Measurements from ENCODE around the gene IQCK.
A peak's percentile ranks its signal among the peaks of the same experiment; 100 is the strongest.
"Not testable (repeated sequence)": the region's sequence is repeated elsewhere in the genome, so short reads cannot be mapped to it uniquely, and the experiment has no call there.

Gene IQCK, protein sequence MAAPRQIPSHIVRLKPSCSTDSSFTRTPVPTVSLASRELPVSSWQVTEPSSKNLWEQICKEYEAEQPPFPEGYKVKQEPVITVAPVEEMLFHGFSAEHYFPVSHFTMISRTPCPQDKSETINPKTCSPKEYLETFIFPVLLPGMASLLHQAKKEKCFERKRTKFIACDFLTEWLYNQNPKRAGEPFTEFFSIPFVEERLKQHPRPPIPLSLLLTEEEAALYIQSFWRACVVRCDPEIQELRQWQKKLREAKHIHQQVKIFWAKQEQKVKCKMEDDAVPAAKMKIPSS

DNA sequence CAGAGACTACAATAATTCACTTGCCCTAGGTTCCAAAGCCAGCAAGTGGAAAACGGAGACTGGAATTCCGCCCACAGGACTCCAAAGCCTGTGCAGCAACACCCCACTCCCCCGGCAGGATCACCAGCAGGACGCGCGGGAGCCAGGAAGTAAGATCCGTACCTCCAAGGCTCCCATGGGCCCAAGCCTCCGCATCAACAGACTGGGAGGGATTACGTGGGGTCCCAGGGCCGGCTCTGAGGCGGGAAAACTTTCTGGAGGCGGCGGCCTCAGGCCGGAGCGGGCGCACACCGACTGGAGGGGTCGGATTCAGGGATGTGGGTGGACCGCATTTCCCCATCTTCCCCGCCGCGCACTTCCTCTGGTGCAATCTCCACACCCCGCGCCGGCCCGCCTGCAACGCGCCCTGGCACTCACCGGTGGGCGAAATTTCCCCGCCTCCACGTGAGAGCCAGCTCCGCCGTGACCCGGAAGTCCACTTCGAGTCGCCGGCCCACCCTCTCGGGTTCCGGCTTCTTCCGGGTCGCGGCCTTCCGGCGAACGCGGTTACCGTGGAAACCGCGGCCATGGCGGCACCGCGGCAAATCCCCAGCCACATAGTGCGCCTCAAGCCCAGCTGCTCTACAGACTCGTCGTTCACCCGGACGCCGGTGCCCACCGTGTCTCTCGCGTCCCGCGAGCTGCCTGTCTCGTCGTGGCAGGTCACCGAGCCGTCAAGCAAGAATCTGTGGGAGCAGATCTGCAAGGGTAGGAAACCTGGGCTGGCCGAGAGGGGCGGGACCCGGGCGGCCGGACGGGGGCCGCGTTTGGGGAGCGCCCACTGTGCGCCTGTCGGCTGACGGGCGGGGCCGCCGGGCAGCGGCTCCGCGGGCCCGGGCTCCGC is at the start of gene IQCK, which contains the start of gene KNOP1:
TSS of gene IQCK (plus strand) at position 531 of the 883 bp plus-strand sequence. CDS start at position 567, 36 bp downstream.
TSS of gene KNOP1 (minus strand) at position 487 of the 883 bp plus-strand sequence. CDS start 3,192 bp downstream, outside the sequence.
- DNase-seq: peak; percentile 88

DNA sequence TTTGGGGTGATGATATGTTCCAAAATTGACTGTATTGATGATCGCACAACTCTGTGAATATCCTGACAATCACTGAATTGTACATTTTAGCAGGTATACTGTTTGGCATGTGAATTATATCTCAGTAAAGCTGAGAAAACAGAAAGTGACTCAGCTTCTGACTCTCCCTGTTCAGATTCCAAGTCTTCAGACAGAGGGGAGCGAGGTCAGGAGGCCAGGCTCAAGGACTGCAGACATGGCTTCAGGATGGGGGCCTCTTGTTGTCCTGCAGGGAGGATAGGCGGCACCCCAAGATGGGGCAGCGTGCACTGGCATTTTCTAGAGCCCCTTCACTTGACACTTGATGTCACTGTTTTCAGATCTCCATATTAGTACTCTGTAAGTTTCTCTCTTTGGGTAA is 45.7 kb upstream of the IQCK start:
- no peak for DNase-seq

DNA sequence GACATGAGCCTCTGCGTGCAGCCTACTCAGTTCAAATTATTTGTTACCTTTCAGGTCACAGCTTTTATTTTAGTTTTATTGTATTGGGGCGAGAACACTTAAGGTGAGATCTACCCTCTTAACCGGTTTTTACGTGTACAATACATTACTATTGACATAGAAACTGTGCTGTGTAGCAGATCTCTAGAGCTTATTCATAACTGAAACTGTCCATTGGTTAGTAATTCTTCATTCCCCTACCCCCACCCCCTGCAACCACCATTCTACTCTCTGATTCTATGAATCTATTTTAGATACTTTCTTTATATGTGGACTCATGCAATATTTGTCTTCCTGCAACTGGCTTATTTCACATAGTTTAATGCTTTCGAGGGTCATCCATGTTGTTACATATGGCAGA is 43.6 kb upstream of the IQCK start:
- DNase-seq: no peak

DNA sequence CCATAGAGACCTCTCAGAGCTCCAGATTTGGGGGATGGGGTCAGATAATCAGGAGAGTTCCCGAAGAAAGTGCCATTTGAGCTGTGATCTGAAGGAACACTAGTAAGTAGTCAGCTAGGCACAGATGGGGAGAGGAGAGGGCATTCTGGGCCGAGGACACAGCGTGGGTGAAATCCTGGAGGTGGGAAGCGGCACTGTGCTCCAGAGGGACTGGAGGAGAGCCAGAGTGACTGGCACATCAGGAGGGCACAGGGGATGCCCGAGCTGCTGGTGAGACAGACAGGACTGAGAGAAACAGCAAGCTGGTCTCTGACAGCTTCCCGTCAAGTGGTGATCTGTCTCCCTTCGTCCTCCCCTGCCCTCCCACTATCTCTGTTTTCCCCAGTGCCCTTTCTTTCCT is 40.7 kb upstream of the IQCK start:
- no peak for DNase-seq

- no peak for DNase-seq
Measured at GRCh38 chr16:19678804-19679203, 39.3 kb upstream of the IQCK start.

DNA sequence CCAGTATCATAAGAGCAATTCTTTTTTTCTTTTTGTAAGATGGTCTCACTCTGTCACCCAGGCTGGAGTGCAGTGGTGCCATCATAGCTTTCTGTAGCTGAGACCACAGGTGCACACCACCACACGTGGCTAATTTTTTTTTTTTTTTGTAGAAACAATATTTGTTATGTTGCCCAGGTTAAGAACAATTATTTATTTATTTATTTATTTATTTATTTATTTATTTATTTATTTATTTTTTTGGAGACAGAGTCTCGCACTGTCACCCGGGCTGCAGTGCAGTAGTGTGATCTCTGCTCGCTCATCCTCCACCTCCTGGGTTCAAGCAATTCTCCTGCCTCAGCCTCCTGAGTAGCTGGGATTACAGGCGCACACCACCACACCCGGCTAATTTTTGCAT is 38.8 kb upstream of the IQCK start:
- DNase-seq: not testable (repeated sequence)

- DNase-seq: peak; percentile 51
Measured at GRCh38 chr16:19680881-19681340, 37.2 kb upstream of the IQCK start.

- no peak for DNase-seq
Measured at GRCh38 chr16:19681637-19682036, 36.4 kb upstream of the IQCK start.

DNA sequence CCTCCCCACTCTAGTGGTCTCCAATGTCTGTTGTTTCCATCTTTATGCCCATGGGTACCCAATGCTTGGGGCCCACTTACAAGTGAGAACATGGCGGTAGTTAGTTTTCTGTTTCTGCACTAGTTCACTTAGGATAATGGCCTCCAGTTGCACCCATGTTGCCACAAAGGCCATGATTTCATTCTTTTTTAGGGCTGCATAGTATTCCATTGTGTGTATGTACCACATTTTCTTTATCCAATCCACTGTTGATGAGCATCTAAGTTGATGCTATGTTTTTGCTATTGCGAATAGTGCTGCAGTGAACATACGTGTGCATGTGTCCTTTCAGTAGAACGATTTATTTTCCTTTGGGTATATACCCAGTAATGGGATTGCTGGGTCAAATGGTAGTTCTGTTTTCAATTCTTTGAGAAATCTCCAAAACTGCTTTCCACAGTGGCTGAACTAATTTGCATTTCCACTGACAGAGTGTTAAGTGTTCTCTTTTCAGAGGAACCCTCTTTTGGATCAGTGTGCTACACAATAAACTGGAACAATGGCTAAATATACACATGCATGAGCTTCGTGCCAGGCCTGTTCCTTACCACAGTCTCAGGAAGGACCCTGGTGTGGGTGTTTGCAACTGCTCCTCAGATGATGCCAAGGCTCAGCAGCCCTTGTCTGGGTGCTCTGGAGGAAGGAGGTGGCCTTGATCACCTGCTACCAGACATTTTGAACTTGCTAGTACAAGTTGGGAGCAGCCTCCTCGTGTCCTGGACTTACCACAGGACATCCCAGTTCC is 34.4 kb upstream of the IQCK start:
- DNase-seq: no peak

- no peak for DNase-seq
Measured at GRCh38 chr16:19685176-19685575, 32.9 kb upstream of the IQCK start.

GRCh38 chr16:19687279-19687678 is 30.8 kb upstream of the IQCK start:
- DNase-seq: no peak

GRCh38 chr16:19688396-19689024 is 29.6 kb upstream of the IQCK start:
- DNase-seq: no peak

- no peak for DNase-seq
Measured at GRCh38 chr16:19689342-19689741, 28.7 kb upstream of the IQCK start.

- DNase-seq: no peak
Measured at GRCh38 chr16:19690196-19690595, 27.9 kb upstream of the IQCK start.

- DNase-seq: no peak
Measured at GRCh38 chr16:19691161-19691711, 26.8 kb upstream of the IQCK start.

DNA sequence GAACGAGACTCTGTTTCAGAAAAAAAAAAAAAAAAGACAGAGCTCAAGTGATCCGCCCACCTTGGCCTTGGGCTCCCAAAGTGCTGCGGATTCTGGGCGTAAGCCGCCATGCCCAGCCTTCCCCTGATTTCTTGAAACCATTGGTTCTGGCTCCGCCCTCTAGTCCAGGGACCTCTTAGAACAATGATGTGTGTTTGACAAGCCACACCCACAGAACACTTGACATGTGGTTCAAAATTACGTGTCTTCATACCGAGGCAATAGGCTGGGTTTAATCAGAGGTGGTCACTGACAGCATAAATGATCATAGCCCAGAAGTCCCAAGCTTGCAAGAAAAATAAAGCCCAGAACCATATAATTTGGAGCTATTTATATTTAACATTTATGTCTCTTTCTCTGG is 23.1 kb upstream of the IQCK start:
- DNase-seq: no peak

- peak; percentile 90 for DNase-seq
Measured at GRCh38 chr16:19696328-19696727, 21.7 kb upstream of the IQCK start.

DNA sequence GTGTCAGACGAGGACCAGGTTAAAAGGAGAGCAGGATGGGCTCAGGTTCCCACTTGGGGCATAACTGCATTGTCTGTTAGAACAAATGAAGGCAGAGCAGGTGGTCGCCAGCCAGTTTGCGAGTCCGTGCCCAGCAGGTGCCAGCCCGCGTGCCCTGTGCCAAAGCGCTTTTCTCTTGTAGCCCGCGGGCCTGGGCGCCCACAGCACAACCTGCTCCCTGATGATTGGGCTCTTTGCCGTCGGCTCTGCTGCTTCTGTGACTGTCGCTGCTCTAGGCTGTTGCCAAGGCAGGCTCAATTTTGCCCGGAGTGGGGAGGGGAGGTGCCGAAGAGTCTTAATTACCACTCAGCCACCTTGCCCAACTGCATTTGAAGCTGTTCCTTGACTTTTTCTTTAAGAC is 21.1 kb upstream of the IQCK start:
- peak; percentile 69 for DNase-seq

DNA sequence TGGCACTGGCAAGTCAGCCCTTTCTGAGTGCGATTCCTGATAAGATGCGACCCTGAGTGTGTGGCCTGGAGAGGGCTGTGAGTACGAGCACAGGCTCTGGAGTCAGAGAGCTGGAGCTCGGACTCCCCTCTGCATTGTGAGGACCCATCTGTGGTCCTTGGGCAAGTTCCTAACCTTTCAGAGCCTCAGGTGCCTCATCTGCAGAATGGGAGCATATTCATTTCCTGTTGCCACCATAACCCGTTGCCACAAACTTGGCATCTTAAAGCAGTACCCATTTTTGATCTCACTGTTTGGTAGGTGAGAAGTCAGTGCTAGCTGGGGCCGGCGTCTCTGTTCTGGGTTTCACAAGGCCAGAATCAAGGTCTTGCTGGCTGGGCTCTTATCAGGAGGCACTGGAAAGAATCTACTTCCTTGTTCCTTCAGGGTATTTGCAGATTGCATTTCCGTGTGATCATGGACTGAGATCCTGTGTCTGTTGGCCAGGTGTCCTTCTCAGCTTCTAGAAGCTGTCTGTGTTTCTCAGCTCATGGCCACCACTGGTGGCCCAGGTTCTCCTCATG is 20.2 kb upstream of the IQCK start:
- peak; percentile 22 for DNase-seq

- DNase-seq: no peak
Measured at GRCh38 chr16:19698480-19699465, 19.3 kb upstream of the IQCK start.

DNA sequence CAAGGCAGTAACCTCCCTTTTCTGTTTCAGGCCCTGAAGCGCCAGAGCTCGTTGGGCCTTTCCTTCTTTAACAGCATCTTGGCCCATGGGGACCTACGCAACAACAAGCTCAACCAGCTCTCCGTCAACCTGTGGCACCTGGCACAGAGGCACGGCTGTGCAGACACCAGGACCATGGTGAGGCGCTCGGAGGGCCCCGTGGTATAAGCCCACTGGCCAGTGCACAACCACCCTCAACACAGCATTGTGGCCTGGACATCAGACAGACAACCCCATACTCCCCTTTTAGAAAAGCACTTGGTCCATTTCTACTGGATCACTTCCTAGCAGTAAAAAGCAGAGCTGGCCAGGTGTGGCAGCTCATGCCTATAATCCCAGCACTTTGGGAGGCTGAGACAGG is 18.6 kb upstream of the IQCK start:
- no peak for DNase-seq

All from NCI-H2029 (cell line).